IMR-90 (cell line): ENCODE data around the gene OR51A7. TPM values are rescaled to one million over a fixed set of nuclear protein-coding genes. Genes with fewer than 3 reads are reported as not detected.

Experiments used
- ATAC-seq: fragments of 200-7000 bp; cut with Tn5 transposase; 2 replicates; pipeline ENCODE4 v1.9.1; 2020; ENCODE audit warnings: low read depth, mild to moderate bottlenecking, moderate library complexity
- BruUV-seq: library from RNA; stranded (reverse); fragments of 400-500 nt; replicated peaks from 2 replicates; lab custom pipeline; 2021; lab: Mats Ljungman, UMichigan
- CTCF ChIA-PET: fragments of 300-600 bp; formaldehyde crosslinking; extraction: SDS; loops from one replicate; lab custom pipeline; 2021; ENCODE audit warnings: antibody characterized with exemption; lab: Yijun Ruan, JAX
- POLR2A ChIA-PET: fragments of 300-600 bp; sonication (Branson Sonifier 250); formaldehyde crosslinking; loops from one replicate; lab custom pipeline; 2022; ENCODE audit warnings: antibody characterized with exemption; ENCODE audit not compliant: unreplicated experiment; lab: Charles Lee
- DNase-seq: peaks from one replicate; pipeline ENCODE4 v3.0.0; 2013
- H2AFZ ChIP-seq: replicated peaks from 2 replicates; pipeline ENCODE3; 2013; ENCODE audit warnings: low read length, mild to moderate bottlenecking; ENCODE audit not compliant: poor library complexity
- H2AK5ac ChIP-seq: 2 replicates; pipeline ENCODE4 v1.6.1; 2013; ENCODE audit warnings: low read depth, low read length, inconsistent platforms
- H2AK9ac ChIP-seq: replicated peaks from 2 replicates; pipeline ENCODE3; 2013; ENCODE audit warnings: mild to moderate bottlenecking, low read depth, low read length, moderate library complexity; ENCODE audit not compliant: poor library complexity
- H2BK120ac ChIP-seq: 2 replicates; pipeline ENCODE4 v1.6.1; 2013; ENCODE audit warnings: low read depth, low read length, inconsistent platforms
- H2BK15ac ChIP-seq: 3 replicates; pipeline ENCODE4 v1.6.1; 2013; ENCODE audit warnings: low read depth, low read length, inconsistent platforms
- H2BK20ac ChIP-seq: 2 replicates; pipeline ENCODE4 v1.6.1; 2013; ENCODE audit warnings: low read depth, mild to moderate bottlenecking, inconsistent platforms, low read length, moderate library complexity
- H2BK5ac ChIP-seq: 2 replicates; pipeline ENCODE4 v1.6.1; 2013; ENCODE audit warnings: mild to moderate bottlenecking, low read depth, low read length, inconsistent platforms; ENCODE audit not compliant: poor library complexity, severe bottlenecking
- H3K14ac ChIP-seq: replicated peaks from 2 replicates; pipeline ENCODE4 v1.6.1; 2013; ENCODE audit warnings: low read depth, low read length, inconsistent platforms
- H3K18ac ChIP-seq: 2 replicates; pipeline ENCODE4 v1.6.1; 2013; ENCODE audit warnings: low read depth, low read length, control low read depth
- H3K23ac ChIP-seq: 2 replicates; pipeline ENCODE4 v1.6.1; 2013; ENCODE audit warnings: low read depth, low read length, inconsistent platforms
- H3K27ac ChIP-seq: 2 replicates; pipeline ENCODE4 v1.5.1; 2013; ENCODE audit warnings: mild to moderate bottlenecking, control low read depth, low read length; ENCODE audit not compliant: insufficient read depth
- H3K27me3 ChIP-seq: 2 replicates; pipeline ENCODE4 v1.6.1; 2013; ENCODE audit warnings: low read length; ENCODE audit not compliant: control insufficient read depth, insufficient read depth
- H3K36me3 ChIP-seq: 2 replicates; pipeline ENCODE4 v1.6.1; 2013; ENCODE audit warnings: low read length, mixed read lengths; ENCODE audit not compliant: control insufficient read depth, insufficient read depth
- H3K4ac ChIP-seq: 2 replicates; pipeline ENCODE4 v1.6.1; 2013; ENCODE audit warnings: low read depth, low read length, inconsistent platforms
- H3K4me1 ChIP-seq: 2 replicates; pipeline ENCODE4 v1.6.1; 2013; ENCODE audit warnings: low read length, mixed read lengths; ENCODE audit not compliant: control insufficient read depth, insufficient read depth
- H3K4me2 ChIP-seq: 2 replicates; pipeline ENCODE4 v1.6.1; 2013; ENCODE audit warnings: low read depth, mild to moderate bottlenecking, control low read depth, low read length, moderate library complexity
- H3K4me3 ChIP-seq: 2 replicates; pipeline ENCODE4 v1.5.1; 2013; ENCODE audit warnings: low read depth, mild to moderate bottlenecking, control low read depth, low read length, moderate library complexity; ENCODE audit not compliant: insufficient read depth
- H3K56ac ChIP-seq: 2 replicates; pipeline ENCODE4 v1.6.1; 2013; ENCODE audit warnings: low read length, inconsistent platforms; ENCODE audit not compliant: insufficient read depth; ENCODE audit errors: extremely low read depth
- H3K79me1 ChIP-seq, 2 experiments: 2 replicates each; pipeline ENCODE4 v1.6.1; 2013; ENCODE audit warnings: low read length in 2 of 2, inconsistent platforms in 1 of 2, low read depth in 1 of 2
- H3K9ac ChIP-seq: 2 replicates; pipeline ENCODE4 v1.6.1; 2013; ENCODE audit warnings: low read depth, low read length, control low read depth
- H3K9me1 ChIP-seq: 2 replicates; pipeline ENCODE4 v1.6.1; 2013; ENCODE audit warnings: low read length, inconsistent platforms; ENCODE audit not compliant: insufficient read depth
- H3K9me3 ChIP-seq: 2 replicates; pipeline ENCODE4 v1.6.1; 2013; ENCODE audit warnings: low read length; ENCODE audit not compliant: control insufficient read depth, insufficient read depth
- H4K20me1 ChIP-seq: 2 replicates; pipeline ENCODE4 v1.6.1; 2013; ENCODE audit warnings: low read length, inconsistent platforms; ENCODE audit not compliant: insufficient read depth
- H4K5ac ChIP-seq: 2 replicates; pipeline ENCODE4 v1.6.1; 2013; ENCODE audit warnings: mild to moderate bottlenecking, low read depth, low read length, control low read depth
- H4K8ac ChIP-seq, 2 experiments: 2 replicates each; pipeline ENCODE4 v1.6.1; 2013; ENCODE audit warnings: low read depth in 2 of 2, low read length in 2 of 2, control low read depth in 1 of 2, inconsistent platforms in 1 of 2
- H4K91ac ChIP-seq: 2 replicates; pipeline ENCODE4 v1.6.1; 2013; ENCODE audit warnings: low read depth, low read length, inconsistent platforms; ENCODE audit not compliant: insufficient read depth
- BHLHE40 ChIP-seq: fragments of 150-350 bp; IDR thresholded peaks from 2 replicates; pipeline ENCODE4 v1.6.1; 2016; ENCODE audit warnings: mild to moderate bottlenecking, low read depth, low read length
- CEBPB ChIP-seq: IDR thresholded peaks from 2 replicates; pipeline ENCODE4 v1.6.1; 2012; ENCODE audit warnings: low read depth, low read length, improper control_type of control experiment
- CHD1 ChIP-seq: IDR thresholded peaks from 2 replicates; pipeline ENCODE4 v1.6.1; 2012; ENCODE audit warnings: low read depth, low read length, improper control_type of control experiment
- FOS ChIP-seq: fragments of 150-350 bp; IDR thresholded peaks from 2 replicates; pipeline ENCODE4 v1.6.1; 2016; ENCODE audit warnings: low read depth, low read length
- MAZ ChIP-seq: IDR thresholded peaks from 2 replicates; pipeline ENCODE4 v1.6.1; 2012; ENCODE audit warnings: low read depth, mild to moderate bottlenecking, low read length, improper control_type of control experiment, moderate library complexity, borderline replicate concordance
- MXI1 ChIP-seq: IDR thresholded peaks from 2 replicates; pipeline ENCODE4 v1.6.1; 2012; ENCODE audit warnings: low read depth, mild to moderate bottlenecking, low read length, moderate library complexity, borderline replicate concordance
- NFE2L2 ChIP-seq: fragments of 150-350 bp; IDR thresholded peaks from 2 replicates; pipeline ENCODE4 v1.6.1; 2016; ENCODE audit warnings: low read depth, mild to moderate bottlenecking, low read length
- POLR2A ChIP-seq: IDR thresholded peaks from 2 replicates; pipeline ENCODE4 v1.6.1; 2012; ENCODE audit warnings: mild to moderate bottlenecking, low read depth, low read length
- RAD21 ChIP-seq: IDR thresholded peaks from 2 replicates; pipeline ENCODE4 v1.6.1; 2012; ENCODE audit warnings: low read length, improper control_type of control experiment
- RCOR1 ChIP-seq: IDR thresholded peaks from 2 replicates; pipeline ENCODE4 v1.6.1; 2012; ENCODE audit warnings: mild to moderate bottlenecking, low read length, improper control_type of control experiment; ENCODE audit not compliant: insufficient replicate concordance
- RFX5 ChIP-seq: IDR thresholded peaks from 2 replicates; pipeline ENCODE4 v1.8.0; 2012; ENCODE audit warnings: low read depth, mild to moderate bottlenecking, low read length, moderate library complexity
- SMC3 ChIP-seq: fragments of 150-350 bp; IDR thresholded peaks from 2 replicates; pipeline ENCODE4 v1.6.1; 2016; ENCODE audit warnings: low read depth, mild to moderate bottlenecking, antibody characterized with exemption, low read length, moderate library complexity
- dilution Hi-C: fragments of 300-500 bp; cut with HindIII; formaldehyde crosslinking; loops from one replicate; pipeline ENCODE4 v1.14.3; 2018; ENCODE audit warnings: low sequenced_read_pairs; ENCODE audit not compliant: unreplicated experiment
- in situ Hi-C: fragments of 300-500 bp; cut with MboI; formaldehyde crosslinking; loops from 3 replicates; pipeline ENCODE4 v1.14.3; 2019; ENCODE audit warnings: low sequenced_read_pairs, inconsistent platforms, mixed read lengths
- intact Hi-C: fragments of 100-400 bp; cut with micrococcal nuclease; formaldehyde crosslinking; loops from 2 replicates; pipeline ENCODE4 v1.10.0; 2022
- polyA plus RNA-seq, 3 experiments: library from polyadenylated mRNA; depleted of rRNA; stranded (reverse); fragments of >200 nt; gene quantifications; 2 replicates each; pipeline ENCODE4 v1.2.3, GENCODE V29; 2012; ENCODE audit warnings: low replicate concordance in 1 of 3
- total RNA-seq: library from RNA; depleted of rRNA; stranded (reverse); fragments of >200 nt; gene quantifications from 2 replicates; pipeline ENCODE4 v1.2.3, GENCODE V29; 2012
- TF ChIP-seq, protein P1 (sequence below): conservative IDR thresholded peaks from 2 replicates; pipeline ENCODE4 v1.5.1; 2012; ENCODE audit warnings: mild to moderate bottlenecking, low read depth, low read length, improper control_type of control experiment
- TF ChIP-seq, protein P2 (sequence below): fragments of 150-350 bp; IDR thresholded peaks from 2 replicates; pipeline ENCODE4 v1.6.1; 2016; ENCODE audit warnings: low read depth, mild to moderate bottlenecking, low read length, moderate library complexity, borderline replicate concordance
- TF ChIP-seq, protein P3 (sequence below): fragments of 150-350 bp; IDR thresholded peaks from 2 replicates; pipeline ENCODE4 v1.6.1; 2017; ENCODE audit warnings: mild to moderate bottlenecking, antibody characterized with exemption, low read length, low read depth

Gene OR51A7
- total and polyA plus RNA-seq, 2 of the 4 experiments (the other 2 are of a cell fraction): not detected

DNA sequence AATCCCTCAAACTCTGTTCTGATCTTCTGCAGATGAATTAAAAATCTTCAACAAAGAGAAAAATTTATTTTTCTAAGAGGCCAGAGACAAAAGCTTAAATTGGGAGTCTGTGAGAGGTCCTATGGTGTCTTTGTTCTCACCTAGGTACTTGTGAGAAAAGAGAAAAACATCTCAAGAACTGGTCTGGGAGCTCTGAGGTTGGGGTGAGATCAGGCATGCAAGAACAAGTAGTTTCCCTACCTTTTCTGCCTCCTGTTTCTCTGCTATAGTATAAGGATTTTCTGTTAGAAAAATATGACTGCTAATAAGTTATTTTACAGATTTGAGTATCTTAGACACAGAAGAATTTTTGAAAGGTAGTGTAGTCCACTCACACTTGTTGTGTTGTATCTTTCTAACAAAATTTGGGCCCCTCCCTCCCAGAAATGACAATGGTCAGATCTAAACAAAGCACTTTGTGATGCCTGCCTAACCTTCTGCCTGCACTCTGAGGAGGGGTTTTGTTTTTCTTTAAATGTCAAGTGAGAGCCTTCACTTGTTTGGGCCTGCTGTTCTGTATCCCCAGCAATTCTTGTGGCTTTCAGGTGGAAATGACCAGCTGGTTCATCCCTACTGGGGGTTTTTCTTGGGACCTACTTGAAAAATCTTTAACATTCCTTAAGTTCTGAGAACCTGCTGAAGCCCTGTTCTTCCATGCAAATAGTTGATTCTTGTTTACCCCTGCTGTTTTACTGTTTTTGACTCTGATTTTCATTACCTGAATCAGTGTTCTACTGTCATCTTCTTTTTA is 40.9 kb upstream of the OR51A7 start:
- no TSS peak for BruUV-seq

More for the DNA sequence above, 40.9 kb upstream of the OR51A7 start:
- no peak for DNase-seq
- H3K9ac ChIP-seq: no peak overlapping the region
- no peak overlapping the region for H2BK120ac ChIP-seq
- no peaks in the 10 kb centered on the region for H3K27me3 ChIP-seq
- no peak overlapping the region for H4K91ac ChIP-seq
- no peak overlapping the region for H3K27ac ChIP-seq
- H3K14ac ChIP-seq: no peak overlapping the region
- H3K9me3 ChIP-seq: peaks cover 3% of the 10 kb centered on the region
- no peaks in the 10 kb centered on the region for H3K4me1 ChIP-seq
- no peak overlapping the region for H2AFZ ChIP-seq
- no peak overlapping the region for H2AK5ac ChIP-seq
- intact Hi-C loops (no loop called here), in situ Hi-C loops (no loop called here), dilution Hi-C loops (no loop called here)
- H3K9me1 ChIP-seq: no peaks in the 10 kb centered on the region
- TF ChIP-seq RAD21 (no peak), BHLHE40 (no peak), RFX5 (no peak), RCOR1 (no peak), POLR2A (no peak), NFE2L2 (no peak), SMC3 (no peak), MAZ (no peak), MXI1 (no peak), FOS (no peak), CHD1 (no peak), CEBPB (no peak)
- TF ChIP-seq, protein P1, sequence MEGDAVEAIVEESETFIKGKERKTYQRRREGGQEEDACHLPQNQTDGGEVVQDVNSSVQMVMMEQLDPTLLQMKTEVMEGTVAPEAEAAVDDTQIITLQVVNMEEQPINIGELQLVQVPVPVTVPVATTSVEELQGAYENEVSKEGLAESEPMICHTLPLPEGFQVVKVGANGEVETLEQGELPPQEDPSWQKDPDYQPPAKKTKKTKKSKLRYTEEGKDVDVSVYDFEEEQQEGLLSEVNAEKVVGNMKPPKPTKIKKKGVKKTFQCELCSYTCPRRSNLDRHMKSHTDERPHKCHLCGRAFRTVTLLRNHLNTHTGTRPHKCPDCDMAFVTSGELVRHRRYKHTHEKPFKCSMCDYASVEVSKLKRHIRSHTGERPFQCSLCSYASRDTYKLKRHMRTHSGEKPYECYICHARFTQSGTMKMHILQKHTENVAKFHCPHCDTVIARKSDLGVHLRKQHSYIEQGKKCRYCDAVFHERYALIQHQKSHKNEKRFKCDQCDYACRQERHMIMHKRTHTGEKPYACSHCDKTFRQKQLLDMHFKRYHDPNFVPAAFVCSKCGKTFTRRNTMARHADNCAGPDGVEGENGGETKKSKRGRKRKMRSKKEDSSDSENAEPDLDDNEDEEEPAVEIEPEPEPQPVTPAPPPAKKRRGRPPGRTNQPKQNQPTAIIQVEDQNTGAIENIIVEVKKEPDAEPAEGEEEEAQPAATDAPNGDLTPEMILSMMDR: no peak
- TF ChIP-seq, protein P2, sequence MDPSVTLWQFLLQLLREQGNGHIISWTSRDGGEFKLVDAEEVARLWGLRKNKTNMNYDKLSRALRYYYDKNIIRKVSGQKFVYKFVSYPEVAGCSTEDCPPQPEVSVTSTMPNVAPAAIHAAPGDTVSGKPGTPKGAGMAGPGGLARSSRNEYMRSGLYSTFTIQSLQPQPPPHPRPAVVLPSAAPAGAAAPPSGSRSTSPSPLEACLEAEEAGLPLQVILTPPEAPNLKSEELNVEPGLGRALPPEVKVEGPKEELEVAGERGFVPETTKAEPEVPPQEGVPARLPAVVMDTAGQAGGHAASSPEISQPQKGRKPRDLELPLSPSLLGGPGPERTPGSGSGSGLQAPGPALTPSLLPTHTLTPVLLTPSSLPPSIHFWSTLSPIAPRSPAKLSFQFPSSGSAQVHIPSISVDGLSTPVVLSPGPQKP: no peak
- TF ChIP-seq, protein P3, sequence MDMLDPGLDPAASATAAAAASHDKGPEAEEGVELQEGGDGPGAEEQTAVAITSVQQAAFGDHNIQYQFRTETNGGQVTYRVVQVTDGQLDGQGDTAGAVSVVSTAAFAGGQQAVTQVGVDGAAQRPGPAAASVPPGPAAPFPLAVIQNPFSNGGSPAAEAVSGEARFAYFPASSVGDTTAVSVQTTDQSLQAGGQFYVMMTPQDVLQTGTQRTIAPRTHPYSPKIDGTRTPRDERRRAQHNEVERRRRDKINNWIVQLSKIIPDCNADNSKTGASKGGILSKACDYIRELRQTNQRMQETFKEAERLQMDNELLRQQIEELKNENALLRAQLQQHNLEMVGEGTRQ: no peak
- H4K20me1 ChIP-seq: no peaks in the 10 kb centered on the region
- H2AK9ac ChIP-seq: no peak overlapping the region
- H3K4me2 ChIP-seq: no peak overlapping the region
- no peak overlapping the region for H3K23ac ChIP-seq
- H3K79me1 ChIP-seq: no peaks in the 10 kb centered on the region
- no peak overlapping the region for H2BK20ac ChIP-seq
- H2BK15ac ChIP-seq: no peak overlapping the region
- no peak overlapping the region for H3K18ac ChIP-seq
- H2BK5ac ChIP-seq: no peak overlapping the region
- ChIA-PET POLR2A (no interaction called here), CTCF (no interaction called here)
- no peak overlapping the region for H3K56ac ChIP-seq
- H3K4ac ChIP-seq: no peak overlapping the region
- H4K5ac ChIP-seq: no peak overlapping the region
- no peak for ATAC-seq
- H4K8ac ChIP-seq: no peak overlapping the region
- no peaks in the 10 kb centered on the region for H3K36me3 ChIP-seq
- H3K4me3 ChIP-seq: no peak overlapping the region
